Esophagus squamous epithelium (tissue), 4 donors: ENCODE results near the gene ARVCF.

Source experiments
- CTCF ChIP-seq, 6 experiments: fragments of 450-650 bp in 4 of 6; fragments of 200-600 bp in 2 of 6; sonication (generic) in 2 of 6; IDR thresholded peaks; one replicate each; pipeline ENCODE4 v1.5.1; 2016 to 2019; ENCODE audit warnings: antibody characterized with exemption in 6 of 6, mild to moderate bottlenecking in 4 of 6, moderate library complexity in 4 of 6
- POLR2A ChIP-seq, 4 donors: fragments of 450-650 bp; IDR thresholded peaks; one replicate each; pipeline ENCODE4 v1.6.1; 2017; ENCODE audit warnings: antibody characterized with exemption in 4 of 4, mild to moderate bottlenecking in 4 of 4, moderate library complexity in 3 of 4

- TF ChIP-seq POLR2A (IDR thresholded peaks at IDR 0.05) (no peak), CTCF (IDR thresholded peaks at IDR 0.05) (no peak)
Measured at GRCh38 chr22:19961201-19961580, 55.4 kb downstream of the ARVCF start.
